ENCODE data around the gene METAP1D.

Gene METAP1D

DNA sequence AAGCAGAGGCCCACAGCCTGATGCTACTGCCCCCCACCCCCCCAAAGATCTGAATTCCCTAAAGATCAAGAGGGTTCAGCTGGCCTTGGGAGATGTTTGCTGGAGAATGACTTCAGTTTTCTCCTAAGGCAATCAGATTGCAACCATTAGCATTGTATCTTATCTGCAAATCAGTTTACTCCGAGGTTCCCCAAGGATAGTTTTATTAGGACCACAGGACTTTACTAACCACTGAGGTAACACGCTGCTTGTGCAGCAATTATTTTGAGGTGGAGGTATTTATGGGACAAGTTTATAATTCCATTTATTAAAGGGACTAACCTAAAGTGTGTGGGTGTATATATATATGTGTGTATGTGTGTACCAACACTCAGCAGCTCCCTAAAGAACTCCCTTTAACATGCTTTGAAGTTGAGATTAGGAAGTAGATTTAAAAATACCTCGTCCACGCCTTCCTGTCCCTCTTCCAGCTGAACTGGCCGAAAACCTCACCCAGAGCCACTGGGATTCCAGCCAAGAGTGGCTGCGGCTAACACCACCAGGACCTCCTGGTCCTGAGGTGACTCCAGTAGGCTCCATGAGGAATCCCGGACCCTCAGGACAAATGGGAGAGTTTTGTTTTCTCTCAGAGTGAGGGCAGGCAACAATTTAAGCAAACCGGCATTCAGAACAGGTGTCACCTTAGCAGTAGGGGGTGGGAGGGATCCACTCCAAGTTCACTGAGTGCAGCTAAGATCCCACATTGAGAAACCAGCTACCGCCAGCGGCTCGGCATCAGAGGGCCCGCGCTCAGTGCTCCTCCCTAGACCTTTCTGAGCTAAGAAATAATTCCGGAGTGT lies 82.6 kb downstream of the METAP1D start:
- no peak for DNase-seq

DNA sequence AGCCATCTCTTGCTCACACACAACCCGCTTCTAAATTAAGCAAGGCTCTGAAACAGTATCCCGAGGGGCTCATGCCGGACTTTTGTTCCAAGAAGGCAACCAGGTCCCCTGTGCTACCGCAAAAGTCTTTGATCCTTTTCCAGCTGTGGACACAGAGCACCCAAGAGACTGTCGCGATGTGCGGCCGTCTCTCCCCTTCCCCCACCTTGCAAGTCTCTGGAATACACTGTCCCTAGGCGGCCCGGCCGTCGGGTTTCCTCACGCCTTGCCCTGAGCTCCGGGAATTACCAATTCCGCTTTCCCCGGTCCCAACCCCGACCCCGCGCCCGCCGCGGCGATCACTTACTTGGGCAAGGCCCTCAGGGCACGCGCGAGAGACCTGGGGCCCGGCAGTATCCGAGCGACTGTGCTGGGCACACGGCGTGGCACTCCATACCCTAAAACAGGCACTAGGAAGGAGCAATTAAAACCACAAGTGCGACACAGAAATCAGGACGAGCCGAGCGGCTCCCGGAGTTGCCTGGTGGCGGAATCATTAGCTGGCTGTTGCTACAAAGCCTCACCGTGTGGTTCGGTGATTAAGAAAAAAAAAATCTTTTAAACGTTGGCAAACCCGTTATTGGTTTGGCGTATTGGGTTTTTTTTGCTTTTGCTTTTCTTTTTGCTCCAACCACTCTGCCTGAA lies 83.3 kb downstream of the METAP1D start:
- DNase-seq = no peak

GRCh38 chr2:172083628-172084394 lies 84.1 kb downstream of the METAP1D start:
- peak; percentile 2 for DNase-seq

DNA sequence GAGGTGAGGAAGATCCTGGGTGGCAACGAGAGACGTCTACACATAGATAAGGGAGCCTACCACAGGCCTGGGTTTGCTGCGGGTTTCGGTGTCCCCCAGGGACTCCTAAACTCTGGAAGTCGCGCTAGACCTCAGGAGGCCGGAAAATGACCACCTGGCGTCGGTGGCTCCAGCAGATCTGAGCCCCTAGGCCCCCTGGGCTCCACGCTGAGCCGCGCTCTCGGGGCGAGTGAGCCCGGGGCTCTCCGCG lies 84.6 kb downstream of the METAP1D start:
- DNase-seq = no peak

- no peak for DNase-seq
Observed at GRCh38 chr2:172084645-172085459, 85.1 kb downstream of the METAP1D start.

DNA sequence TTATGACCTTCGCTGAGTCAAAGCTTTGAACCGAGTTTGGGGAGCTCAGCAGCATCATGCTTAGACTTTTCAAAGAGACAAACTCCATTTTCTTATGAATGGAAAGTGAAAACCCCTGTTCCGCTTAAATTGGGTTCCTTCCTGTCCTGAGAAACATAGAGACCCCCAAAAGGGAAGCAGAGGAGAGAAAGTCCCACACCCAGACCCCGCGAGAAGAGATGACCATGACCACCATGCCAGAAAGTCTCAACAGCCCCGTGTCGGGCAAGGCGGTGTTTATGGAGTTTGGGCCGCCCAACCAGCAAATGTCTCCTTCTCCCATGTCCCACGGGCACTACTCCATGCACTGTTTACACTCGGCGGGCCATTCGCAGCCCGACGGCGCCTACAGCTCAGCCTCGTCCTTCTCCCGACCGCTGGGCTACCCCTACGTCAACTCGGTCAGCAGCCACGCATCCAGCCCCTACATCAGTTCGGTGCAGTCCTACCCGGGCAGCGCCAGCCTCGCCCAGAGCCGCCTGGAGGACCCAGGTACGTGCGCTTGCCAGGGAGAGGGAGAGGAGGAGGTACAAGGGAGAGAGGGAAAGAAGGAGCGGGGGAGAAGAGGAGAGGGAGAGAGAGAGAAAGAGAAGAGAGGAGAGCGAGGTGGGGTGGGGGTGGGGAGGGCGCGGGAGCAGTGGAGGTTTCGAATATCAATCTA lies 85.9 kb downstream of the METAP1D start, which contains the start of gene DLX1:
Gene DLX1 (plus strand): TSS at position 48 of the 700 bp plus-strand sequence. CDS start 171 bp downstream, at position 219.
- DNase-seq = no peak

DNA sequence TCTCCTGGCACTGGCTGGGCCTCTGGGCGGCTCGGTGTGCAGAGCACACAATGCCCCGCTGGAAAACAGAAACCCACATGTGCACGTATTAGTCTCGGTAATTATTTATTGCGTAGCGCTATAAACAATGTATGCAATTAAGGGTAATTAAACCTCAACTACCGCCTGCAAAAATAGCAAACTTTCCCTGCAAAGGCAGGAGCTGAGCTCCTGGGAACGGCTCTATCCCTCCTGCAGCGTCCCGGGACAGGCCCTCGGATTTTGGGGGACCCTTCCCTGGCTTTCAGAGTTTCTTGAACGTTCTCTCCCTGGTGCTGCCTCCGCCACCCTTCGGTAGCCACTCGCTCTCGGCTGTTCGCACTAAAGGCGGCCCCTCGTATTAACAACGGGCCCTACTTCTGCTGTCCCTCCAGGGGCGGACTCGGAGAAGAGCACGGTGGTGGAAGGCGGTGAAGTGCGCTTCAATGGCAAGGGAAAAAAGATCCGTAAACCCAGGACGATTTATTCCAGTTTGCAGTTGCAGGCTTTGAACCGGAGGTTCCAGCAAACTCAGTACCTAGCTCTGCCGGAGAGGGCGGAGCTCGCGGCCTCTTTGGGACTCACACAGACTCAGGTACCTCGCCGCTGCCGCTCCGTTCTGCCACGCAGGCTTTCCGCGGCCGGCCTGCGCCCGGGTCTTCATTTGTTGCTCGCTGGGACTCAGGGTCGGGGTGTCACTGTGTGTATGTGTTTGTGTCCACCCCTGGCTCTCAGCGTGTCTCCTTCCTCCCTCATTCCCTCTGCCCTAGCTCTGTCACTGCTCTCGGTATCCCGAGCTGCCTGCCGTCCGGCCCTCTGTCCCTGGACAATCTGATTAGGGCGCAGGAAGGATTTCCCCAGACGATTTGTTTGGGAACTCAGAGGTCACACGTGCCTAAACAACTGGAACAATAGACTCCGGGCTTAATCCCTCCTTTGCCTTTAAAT lies 86.8 kb downstream of the METAP1D start:
- no peak for DNase-seq

DNA sequence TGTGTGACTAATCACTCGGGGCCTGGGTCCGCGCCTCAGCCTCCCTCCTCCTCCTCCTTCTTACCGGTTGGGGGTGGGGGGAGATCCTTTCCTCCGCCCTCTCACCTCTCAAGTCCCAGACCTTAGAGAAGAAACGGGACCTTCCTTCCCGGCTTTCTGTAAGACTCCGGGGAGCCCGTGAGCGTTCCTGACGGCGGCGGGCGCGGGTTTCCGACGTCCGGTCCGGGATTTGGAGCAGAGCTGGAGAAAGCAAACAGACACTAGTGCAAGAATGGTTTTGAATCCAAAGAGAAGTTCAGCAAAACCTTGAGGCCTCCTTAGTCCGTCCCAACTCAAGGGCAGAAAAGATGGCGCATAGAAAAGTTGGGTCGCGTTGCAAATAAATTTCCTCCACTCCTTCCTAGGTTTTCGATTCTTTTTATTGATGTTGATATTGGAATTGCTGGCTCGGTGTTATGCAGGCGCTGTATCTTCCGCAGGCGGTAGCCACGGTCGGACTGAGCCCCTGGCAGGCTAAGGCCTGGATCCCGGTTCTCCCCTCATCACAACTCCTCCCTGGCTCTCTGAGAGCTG lies 87.5 kb downstream of the METAP1D start:
- DNase-seq = no peak

GRCh38 chr2:172087780-172088244 lies 88.1 kb downstream of the METAP1D start:
- DNase-seq = no peak

DNA sequence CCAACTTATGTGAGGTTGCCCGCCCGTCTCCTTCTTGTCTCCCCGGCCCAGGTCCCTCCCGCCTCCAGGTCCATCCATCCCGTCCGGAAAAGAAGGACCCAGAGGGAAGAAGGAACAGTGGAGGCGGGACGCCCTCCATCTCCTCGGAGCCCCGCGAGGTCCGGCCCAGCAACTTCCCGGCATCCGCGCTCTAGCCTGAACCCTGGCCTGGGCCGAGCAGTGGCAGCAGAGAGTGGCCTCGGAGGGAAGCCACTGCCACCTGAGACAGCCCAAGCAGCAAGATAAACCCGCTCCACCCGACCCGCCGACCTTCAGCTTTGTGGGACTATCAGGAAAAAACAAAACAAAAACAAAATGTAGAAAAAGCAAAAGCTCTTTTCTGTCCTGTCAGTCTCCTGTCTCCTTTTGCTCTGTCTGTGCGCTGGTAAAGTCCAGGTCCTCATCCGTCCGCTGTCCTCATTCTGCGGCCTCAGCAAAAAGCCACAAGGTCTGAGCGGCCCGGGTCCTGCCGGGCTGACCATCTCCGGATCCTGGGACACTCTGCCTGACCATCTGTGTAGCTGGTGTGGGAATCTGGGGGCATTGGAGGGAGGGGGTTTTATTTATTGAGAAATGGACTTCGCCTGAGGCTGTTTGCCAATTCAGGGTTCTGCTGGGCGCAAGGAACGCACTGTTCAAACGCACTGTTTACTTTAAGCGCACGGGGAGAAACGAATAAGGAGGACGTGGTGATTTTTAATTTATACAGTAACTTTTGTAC lies 88.7 kb downstream of the METAP1D start:
- no peak for DNase-seq

DNA sequence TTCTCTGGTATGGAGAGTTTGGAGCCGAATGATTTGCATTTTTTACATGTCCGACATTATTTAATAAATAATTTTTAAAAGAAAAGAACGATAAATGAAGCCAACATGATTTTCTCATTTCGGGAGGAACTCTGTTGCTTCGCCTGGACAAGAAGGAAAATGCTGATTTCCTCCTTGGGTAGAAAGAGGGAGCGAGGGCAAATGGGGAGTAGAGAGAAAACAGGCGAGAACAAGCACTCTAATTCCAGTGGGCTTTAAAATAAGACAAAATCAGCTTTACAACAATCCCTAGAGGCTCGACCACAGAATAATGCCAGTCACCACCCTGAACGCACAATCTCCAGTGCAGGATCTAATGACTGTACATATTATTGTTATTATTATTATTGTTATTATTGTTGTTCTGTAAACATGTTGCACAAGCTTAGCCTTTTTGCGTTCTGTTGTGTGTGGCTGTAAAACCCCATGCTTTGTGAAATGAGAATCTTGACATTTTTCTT lies 89.3 kb downstream of the METAP1D start:
- DNase-seq = no peak

- no peak for DNase-seq
Observed at GRCh38 chr2:172089633-172090032, 89.9 kb downstream of the METAP1D start.

DNA sequence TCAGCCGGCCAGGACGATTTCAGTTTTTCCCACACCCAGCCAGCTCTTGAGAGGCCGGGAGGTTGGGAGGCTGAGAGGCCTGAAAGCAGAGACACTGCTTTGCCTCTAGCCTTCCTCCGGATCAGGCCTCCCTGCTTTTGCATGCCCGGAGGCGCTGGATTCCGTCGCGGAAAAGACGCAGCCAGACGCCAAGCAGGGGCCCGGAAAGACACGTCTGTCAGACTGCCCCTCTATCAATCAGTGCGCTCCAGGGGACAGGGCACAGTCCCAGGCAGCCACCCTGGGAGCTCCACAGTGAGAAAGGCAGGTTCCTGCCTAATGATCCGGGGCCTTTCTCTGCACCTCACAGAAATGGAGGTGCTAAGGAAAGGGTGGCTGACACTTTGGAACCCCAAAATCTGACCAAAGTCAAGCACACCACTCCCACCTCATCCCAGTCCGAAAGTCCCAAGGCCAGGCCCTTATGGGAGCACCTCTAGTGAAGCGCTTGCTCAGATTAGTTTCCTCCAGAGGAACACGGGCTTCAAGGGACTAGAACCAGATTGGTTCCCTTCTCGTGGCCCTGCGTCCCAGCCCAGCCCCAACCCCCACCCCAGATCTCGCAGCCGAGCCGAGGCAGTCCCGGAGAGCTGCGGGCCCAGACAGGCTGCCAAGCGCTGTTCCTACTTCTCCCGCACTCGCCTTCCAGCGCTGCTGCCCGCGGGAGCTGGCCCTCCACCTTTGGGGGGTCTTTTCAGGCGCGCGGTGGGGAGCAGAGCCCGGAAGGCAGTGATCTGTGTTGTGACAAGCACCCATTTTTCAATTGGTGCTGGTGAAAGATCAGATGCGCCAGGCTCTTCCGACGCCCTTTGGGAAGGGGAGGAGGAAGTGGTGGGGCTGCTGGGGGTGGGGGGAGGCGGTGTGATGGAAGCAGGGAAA lies 90.5 kb downstream of the METAP1D start:
- DNase-seq = no peak

DNA sequence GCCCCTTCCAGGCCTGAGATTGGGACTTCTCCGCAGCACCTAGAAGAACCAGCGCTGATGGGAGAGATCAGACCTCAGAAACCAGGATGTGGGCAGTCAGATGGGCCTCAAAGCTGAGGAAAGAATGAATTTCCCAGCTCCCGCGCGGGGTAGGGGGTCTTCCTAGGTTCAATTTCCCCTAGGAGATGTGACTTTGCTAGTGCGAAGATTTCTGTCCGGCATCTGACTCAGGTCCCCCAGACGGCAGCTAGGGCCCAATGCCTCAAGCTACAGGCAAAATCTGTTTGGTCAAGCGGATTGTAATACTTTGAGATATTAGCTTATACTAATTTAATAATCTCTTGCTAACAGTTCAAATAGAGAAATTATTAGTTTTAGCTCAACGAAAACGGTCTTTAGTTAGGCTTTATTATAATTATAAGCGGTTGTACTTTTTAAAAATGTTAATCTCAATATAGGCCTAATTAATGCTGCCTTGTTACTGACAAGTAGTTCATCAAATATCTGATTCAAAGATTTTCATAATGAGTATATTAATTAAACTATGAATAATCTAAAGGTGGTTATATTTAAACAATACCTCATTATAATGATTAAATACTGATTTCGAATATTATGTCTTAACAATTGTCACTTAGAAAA lies 91.4 kb downstream of the METAP1D start:
- no peak for DNase-seq

DNA sequence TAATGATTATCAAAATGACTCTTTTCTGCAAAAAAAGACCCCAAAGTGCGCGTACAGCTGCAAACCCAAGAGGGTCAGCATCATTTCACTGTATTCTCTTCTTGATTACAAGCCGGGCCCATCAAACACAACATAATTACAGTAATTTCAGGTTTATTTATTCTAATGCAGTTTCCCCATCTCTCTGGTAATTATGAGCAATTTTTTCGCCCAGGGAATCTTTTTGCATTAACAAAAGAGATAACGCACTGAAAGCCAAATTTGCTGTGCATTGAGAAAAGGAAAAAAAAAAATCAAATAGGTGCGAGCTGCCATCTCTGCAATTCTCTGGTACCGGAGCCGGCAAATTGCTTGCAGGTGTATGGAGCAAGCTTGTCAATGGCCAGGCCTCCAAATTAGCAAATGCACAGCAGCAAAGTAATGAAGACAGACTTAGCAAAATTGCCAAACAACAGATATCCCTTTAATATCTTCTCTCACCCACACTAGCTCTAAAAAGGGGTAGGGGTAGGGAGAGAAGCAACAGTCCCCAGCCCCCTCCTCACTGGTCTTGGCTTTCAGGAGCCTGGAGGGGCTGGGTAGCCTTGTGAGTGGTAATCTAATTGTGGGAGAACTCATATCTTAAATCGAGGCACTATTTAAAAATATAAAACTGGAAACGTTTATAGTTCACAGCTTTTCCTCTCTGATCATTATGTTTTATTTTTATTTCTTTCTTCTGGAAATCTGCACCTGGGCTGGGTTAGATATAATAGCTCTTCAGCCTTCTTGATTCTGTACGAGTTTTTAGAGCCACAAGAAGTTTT lies 92.2 kb downstream of the METAP1D start:
- no peak for DNase-seq

GRCh38 chr2:172092716-172093415 lies 93.1 kb downstream of the METAP1D start:
- DNase-seq = no peak

Measured in stimulated activated CD4-positive, alpha-beta T cell treated with anti-CD3 and anti-CD28 coated beads, Interleukin-12 subunit alpha, Interleukin-12 subunit beta, amount 100 ng/mL, for 4 hours (primary cell).